ENCODE measurements around the gene KRTAP5-9.
"Not testable (repeated sequence)": the region's sequence is repeated elsewhere in the genome, so short reads cannot be mapped to it uniquely, and the experiment has no call there.

KRTAP5-9 gene

DNA sequence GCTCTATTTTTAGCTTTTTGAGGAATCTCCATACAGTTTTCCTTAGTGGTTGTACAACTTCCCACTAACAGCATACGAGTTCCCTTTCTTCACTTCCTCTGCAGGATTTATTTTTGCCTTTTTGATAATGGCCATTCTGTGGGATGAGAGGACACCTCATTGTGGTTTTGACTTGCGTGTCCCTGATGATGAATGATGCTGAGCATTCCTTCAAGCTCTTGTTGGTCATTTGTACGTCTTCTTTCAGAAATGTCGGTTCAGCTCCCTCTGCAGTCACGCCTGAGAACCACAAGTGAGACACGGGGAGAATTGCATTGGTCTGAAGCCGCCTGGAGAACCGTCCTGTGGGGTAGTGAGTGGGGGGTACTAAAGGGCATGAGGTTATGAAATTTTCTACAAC is 15.2 kb downstream of the KRTAP5-9 start:
- DNase-seq: peak; percentile 13

DNA sequence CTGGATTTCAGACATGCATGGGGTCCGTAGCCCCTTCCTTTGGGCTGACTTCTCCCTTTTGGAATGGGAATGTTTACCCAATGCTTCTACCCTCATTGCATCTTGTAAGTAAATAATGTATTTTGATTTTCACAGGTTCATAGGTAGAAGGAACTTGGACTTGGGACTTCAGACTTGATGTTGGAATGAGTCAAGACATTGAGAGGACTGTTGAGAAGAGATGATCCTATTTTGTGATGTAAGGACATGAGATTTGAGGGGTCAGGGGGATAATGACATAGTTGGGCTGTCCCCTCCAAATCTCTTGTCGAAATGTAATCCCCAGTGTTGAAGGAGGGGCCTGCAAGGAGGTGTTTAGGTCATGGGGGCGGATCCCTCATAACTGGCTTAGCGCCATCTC is 16.2 kb downstream of the KRTAP5-9 start:
- DNase-seq: no peak

- DNase-seq: no peak
Measured at GRCh38 chr11:71565263-71565662, 17.0 kb downstream of the KRTAP5-9 start, which contains the start of gene KRTAP5-10. Gene KRTAP5-10, plus strand, starts transcription at chr11:71565563. Its CDS starts 25 bp downstream, at chr11:71565588.

DNA sequence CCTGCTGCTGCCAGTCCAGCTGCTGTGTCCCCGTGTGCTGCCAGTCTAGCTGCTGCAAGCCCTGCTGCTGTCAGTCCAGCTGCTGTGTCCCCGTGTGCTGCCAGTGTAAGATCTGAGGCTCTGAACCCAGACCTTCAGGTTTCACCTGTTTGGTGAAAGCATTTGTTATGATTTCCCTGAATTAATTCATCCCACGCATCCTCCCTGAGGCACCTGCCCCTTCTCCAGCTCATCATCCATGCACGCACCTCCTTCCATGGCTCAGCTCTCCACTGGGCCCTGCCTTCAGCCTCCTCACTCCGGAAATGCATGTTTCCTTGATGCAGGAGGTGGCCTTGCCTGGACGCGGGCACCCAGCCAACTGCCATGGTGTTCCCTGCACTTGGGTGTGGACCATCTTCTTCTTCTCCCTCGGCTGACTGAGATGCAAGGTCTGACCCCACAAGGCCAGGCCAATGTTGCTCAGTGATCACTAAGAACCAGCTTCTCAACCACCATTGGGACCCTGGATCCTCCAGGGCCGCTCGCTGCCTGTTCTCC is 17.9 kb downstream of the KRTAP5-9 start:
- DNase-seq: no peak

DNA sequence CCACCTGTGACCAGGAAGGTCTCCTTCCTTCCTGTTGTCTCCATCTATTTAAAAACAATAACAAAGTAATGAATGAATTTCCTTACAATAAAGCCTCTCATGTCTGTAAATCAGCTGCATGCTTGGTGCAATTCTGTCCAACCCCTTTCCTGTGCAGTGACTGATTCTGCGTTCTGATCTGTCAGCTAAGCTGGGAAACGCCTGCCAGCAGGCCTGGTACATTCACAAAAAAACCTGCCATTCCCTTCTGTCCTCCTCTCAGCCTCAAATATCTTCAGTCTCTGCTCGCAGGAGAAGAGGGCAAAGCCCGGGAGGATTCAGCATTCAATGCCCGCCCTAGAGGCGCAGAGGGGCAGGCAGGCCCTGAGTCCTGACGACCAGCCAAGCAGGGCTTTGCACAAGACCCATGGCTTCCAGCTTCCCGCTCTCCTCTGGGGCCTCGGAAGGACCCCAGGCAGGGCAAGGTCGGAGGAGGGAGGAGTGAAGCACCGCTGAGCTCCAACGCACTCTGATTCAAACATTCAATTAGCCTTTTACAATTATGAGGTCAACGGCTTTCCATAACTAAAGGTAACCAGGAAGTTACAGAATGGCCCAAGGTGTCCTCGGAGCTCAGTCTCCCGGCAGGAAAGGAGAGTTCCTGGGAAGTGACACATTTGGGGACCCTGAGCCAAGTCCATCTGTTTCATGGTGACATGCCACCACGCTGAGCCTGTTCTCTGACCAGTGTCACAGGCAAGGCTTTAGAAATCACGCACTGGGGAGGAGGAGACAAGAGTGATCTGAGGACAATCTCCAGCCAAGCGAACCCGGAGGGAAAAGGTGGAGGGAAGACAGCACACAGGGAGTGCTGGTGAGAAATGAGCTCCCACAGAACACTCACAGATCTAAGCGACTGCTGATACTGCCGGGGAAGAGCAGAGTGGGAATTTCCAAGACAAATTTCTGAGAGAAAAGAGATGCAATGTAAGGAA is 18.7 kb downstream of the KRTAP5-9 start:
- DNase-seq: not testable (repeated sequence)

DNA sequence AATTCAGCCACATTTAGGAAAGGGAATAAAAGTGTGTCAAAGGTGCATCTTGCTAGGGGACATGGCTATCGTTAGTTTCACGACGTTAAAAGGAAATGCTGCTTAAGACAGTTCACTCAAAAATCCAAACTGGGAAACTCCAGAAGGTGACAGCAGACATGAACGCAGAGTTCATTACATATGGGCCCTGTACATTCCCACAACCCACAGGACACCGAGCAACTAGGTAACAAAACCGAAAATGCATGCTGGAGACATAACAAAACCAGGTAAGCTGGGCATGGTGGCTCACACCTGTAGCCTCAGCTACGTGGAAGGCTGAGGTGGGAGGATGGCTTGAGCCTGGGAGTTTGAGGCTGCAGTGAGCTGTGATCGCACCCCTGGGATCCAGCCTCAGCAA is 19.4 kb downstream of the KRTAP5-9 start:
- DNase-seq: not testable (repeated sequence)

DNA sequence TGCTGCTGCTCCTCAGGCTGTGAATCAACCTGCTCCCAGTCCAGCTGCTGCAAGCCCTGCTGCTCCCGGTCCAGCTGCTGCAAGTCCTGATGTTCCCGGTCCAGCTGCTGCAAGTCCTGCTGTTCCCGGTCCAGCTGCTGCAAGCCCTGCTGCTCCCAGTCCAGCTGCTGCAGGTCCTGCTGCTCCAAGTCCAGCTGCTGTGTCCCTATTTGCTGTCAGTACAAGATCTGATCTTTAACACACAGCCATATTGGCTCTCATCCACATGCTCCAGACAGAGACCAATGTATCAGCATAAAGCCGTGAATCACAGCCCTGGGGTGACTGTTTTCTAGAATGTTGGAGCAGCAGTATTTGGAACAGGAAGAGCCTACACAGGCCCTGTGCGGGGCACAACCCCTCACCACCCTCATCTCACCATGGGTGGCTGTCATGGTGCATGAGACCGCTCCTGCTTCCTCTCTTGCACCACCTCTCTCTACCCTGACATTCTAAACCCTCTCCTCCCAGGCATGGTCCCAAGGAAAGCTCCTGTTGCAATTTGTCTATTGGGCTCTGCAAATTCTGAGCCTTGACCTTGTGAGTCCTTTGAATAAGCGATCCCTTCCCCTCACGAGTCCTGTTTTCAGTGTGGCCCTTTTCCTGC is 20.6 kb downstream of the KRTAP5-9 start:
- DNase-seq: no peak

DNA sequence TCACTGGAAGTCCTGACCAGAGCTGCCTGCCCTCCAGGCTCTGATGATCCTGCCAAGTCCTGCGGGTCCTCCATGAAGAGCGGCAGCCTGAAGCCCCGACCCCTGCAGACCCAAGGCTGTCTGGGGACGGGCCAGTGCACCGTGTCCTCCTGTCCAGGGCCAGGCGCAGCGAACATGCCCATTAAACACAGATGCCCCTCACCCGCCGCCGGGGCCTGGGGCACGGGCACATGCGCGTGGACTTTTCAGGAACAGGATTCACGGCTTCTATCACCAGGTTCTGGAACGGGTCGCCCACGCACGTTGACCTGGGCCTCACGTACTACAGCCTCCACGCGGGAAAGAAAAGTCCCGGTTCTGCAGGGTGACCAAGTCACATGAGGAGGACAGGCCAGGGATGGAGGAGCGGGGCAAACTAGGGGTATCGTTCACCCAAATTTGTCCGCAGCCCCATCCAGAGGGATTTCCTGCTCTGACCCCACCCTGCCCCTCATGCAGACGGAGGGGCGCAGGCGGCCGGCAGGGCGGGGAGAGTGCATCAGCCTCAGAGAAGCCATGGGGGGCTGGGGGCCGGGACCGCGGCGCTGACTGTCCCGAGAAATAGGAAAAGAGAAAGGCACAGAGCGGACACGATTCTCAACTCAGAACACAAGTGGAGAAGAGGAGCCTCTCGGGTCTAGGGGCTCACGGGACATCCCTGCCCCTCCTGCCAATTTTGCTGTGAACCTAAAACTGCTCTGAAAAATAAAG is 23.1 kb downstream of the KRTAP5-9 start:
- not testable (repeated sequence) for DNase-seq

- no peak for DNase-seq
Measured at GRCh38 chr11:71572811-71573210, 24.6 kb downstream of the KRTAP5-9 start.

- DNase-seq: no peak
Measured at GRCh38 chr11:71574418-71574817, 26.2 kb downstream of the KRTAP5-9 start.

GRCh38 chr11:71575723-71576424 is 27.7 kb downstream of the KRTAP5-9 start:
- DNase-seq: no peak

GRCh38 chr11:71576688-71577465 is 28.7 kb downstream of the KRTAP5-9 start:
- DNase-seq: not testable (repeated sequence)

GRCh38 chr11:71577469-71578004 is 29.3 kb downstream of the KRTAP5-9 start:
- no peak for DNase-seq

DNA sequence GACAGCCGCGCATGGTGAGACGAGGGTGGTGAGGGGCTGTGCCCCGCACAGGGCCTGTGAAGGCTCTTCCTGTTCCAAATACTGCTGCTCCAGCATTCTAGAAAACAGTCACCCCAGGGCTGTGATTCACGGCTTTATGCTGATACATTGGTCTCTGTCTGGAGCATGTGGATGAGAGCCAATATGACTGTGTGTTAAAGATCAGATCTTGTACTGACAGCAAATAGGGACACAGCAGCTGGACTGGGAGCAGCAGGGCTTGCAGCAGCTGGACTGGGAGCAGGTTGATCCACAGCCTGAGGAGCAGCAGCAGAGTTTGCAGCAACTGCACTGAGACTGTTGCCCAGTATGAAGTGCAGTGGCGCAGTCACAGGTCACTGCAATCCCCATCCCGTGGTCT is 31.3 kb downstream of the KRTAP5-9 start:
- not testable (repeated sequence) for DNase-seq

DNA sequence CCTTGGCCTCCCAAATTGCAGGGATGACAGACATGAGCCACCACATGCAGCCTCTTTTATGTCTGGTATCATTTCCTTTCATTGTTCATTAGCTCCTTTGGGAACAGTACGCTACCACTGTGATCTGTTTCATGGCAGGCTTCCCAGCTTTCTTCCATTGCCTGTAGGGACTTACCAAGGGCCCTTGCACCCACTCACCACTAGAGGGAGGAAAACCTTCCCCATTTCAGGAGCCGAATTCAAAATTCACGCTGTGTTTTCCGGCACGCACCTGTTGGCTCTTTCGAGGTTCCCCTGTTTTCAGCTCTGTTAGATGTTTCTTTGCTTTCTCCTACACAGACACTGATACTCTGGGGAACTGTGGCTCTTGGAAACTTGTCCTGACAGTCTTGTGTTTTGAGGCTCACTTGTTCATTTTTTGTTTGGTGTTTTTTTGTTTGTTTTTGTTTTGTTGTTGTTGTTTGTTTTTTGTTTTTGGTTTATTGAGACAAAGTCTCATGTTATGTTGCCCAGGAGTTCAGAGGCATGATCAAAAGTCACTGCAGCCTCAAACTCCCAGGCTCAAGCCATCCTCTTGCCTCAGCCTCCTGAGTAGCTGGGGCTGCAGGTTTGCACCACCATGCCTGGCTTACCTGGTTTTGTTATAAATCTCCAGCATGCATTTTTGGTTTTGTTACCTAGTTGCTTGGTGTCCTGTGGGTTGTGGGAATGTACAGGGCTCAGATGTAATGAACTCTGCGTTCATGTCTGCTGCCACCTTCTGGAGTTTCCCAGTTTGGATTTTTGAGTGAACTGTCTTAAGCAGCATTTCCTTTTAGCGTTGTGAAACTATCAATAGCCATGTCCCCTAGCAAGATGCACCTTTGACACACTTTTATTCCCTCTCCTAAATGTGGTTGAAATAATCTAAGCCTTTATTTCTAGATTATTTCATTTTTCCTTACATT is 32.1 kb downstream of the KRTAP5-9 start:
- DNase-seq: peak; percentile 79

DNA sequence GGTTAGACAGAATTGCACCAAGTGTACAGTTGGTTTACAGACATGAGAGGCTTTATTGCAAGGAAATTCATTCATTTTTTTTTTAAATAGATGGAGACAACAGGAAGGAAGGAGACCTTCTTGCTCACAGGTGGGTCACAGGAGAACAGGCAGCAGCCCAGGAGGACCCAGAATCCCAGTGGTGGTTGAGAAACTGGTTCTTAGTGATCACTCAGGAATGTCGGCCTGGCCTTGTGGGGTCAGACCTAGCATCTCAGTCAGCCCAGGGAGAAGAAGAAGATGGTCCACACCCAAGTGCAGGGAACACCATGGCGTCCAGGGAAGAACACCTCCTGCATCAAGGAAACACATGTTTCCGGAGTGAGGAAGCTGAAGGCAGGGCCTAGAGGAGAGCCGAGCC is 33.6 kb downstream of the KRTAP5-9 start:
- no peak for DNase-seq

DNA sequence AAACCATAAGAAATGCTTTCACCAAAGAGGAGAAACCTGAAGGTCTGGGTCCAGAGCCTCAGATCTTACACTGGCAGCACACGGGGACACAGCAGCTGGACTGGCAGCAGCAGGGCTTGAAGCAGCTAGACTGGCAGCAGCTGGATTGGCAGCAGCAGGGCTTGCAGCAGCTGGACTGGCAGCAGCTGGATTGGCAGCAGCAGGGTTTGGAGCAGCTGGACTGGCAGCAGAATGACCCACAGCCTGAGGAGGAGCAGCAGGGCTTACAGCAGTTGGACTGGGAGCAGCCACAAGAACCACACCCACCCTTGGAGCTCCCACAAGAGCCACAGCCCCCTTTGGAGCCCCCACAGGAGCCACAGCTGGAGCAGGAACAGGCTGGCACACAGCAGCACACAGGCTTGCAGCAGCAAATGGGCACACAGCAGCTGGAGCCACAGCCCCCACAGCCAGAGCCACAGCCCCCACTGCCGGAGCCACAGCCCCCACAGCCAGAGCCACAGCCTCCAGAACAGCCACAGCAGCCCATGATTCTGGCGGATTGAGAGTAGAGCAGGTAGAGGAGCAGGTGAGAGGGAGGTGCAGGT is 34.2 kb downstream of the KRTAP5-9 start, which contains the start of gene KRTAP5-11:
TSS of gene KRTAP5-11 (minus strand) at position 567 of the 587 bp plus-strand sequence. CDS start at position 529, 38 bp downstream.
- no peak for DNase-seq

- not testable (repeated sequence) for DNase-seq
Measured at GRCh38 chr11:71582969-71583368, 34.7 kb downstream of the KRTAP5-9 start.

DNA sequence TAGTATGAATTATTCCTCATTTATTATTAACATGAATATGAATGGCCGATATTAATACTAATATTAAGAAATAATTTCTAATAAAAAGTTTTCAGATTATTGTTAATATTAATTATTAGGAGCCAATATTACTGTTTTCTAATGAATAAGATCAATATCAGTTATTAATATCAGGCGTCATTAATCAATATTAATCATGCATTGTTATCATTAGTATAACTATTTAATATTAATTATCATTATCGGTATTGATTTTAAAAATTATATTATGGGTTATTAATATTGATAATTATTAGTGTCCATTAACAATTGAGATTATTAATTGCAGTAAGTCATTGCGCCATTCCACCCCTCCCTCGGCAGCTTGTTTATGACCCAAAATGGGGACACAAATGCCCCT is 37.5 kb downstream of the KRTAP5-9 start:
- DNase-seq: not testable (repeated sequence)
